Esophagus muscularis mucosa (tissue), 3 donors: ENCODE data around the gene IFNL4.

ENCODE experiments used
- CTCF ChIP-seq, 3 experiments: fragments of 200-600 bp in 2 of 3; fragments of 450-650 bp in 1 of 3; sonication (generic) in 2 of 3; IDR thresholded peaks; one replicate each; pipeline ENCODE4 v1.5.1; 2017 to 2019; ENCODE audit warnings: antibody characterized with exemption in 3 of 3, mild to moderate bottlenecking in 2 of 3, moderate library complexity in 1 of 3
- POLR2A ChIP-seq: fragments of 450-650 bp; IDR thresholded peaks from one replicate; pipeline ENCODE4 v1.6.1; 2017; ENCODE audit warnings: antibody characterized with exemption, moderate library complexity, mild to moderate bottlenecking, low read depth
- POLR2AphosphoS5 ChIP-seq, 2 donors: sonication (generic); formaldehyde crosslinking; IDR thresholded peaks; one replicate each; pipeline ENCODE4 v1.6.1; 2017; ENCODE audit warnings: antibody characterized with exemption in 2 of 2

GRCh38 chr19:39217094-39217493, 31.6 kb downstream of the IFNL4 start:
- TF ChIP-seq CTCF (IDR thresholded peaks at IDR 0.05) (no peak), POLR2AphosphoS5 (IDR thresholded peaks at IDR 0.05) (no peak), POLR2A (no peak)
